GM20000 (cell line): Measurements from ENCODE around the gene ZDHHC12.

Source experiments
- DNase-seq: peaks from one replicate; pipeline ENCODE4 v3.0.0; 2012; ENCODE audit warnings: low spot score
- CTCF ChIP-seq: IDR thresholded peaks from 2 replicates; pipeline ENCODE4 v1.5.1; 2012; ENCODE audit warnings: mild to moderate bottlenecking, control low read depth; ENCODE audit errors: extremely low read depth, missing control alignments

ZDHHC12 gene

GRCh38 chr9:128689820-128690683 is 33.9 kb downstream of the ZDHHC12 start:
- TF ChIP-seq CTCF, result no peak
- peak; percentile 89 for DNase-seq

- DNase-seq, result no peak
- no peak for TF ChIP-seq CTCF
Observed at GRCh38 chr9:128689293-128689774, 34.6 kb downstream of the ZDHHC12 start.

GRCh38 chr9:128688501-128689292 is 35.2 kb downstream of the ZDHHC12 start, which contains the start of gene SET:
SET (plus strand) TSS chr9:128689222; CDS start chr9:128689583, 361 bp downstream.
- TF ChIP-seq CTCF, result no peak

GRCh38 chr9:128687453-128687852 is 36.5 kb downstream of the ZDHHC12 start:
- no peak for TF ChIP-seq CTCF
- DNase-seq, result no peak

More at GRCh38 chr9:128688501-128689292, 35.2 kb downstream of the ZDHHC12 start, which contains the start of gene SET:
- peak; percentile 100 for DNase-seq

- TF ChIP-seq CTCF, result no peak
- DNase-seq, result peak; percentile 73
Observed at GRCh38 chr9:128685636-128686489, 38.1 kb downstream of the ZDHHC12 start.

GRCh38 chr9:128684325-128685199 is 39.4 kb downstream of the ZDHHC12 start:
- DNase-seq, result peak; percentile 87
- TF ChIP-seq CTCF, result no peak
